HepG2 (cell line): Measurements from ENCODE around the gene MSMO1. TPM values are rescaled to one million over a fixed set of nuclear protein-coding genes. Genes with fewer than 3 reads are reported as not detected.

Experiments
- ATAC-seq: fragments of 200-7000 bp; cut with Tn5 transposase; 3 replicates; pipeline ENCODE4 v1.9.1; 2020; ENCODE audit warnings: mild to moderate bottlenecking, moderate library complexity
- BruUV-seq: library from RNA; stranded (reverse); fragments of 400-500 nt; replicated peaks from 2 replicates; lab custom pipeline; 2021; lab: Mats Ljungman, UMichigan
- CTCF ChIA-PET: fragments of 300-600 bp; formaldehyde crosslinking; extraction: SDS; loops from one replicate; lab custom pipeline; 2021; ENCODE audit warnings: low total read pairs, inconsistent platforms, low intra/inter-chr PET ratio; lab: Yijun Ruan, JAX
- POLR2A ChIA-PET: fragments of 350-600 bp; sonication (Branson Sonifier 250); formaldehyde crosslinking; loops from one replicate; lab custom pipeline; 2020; ENCODE audit warnings: antibody characterized with exemption, inconsistent platforms; lab: Yijun Ruan, JAX
- DNase-seq: peaks from one replicate; pipeline ENCODE4 v3.0.0-alpha.2; 2015; ENCODE audit warnings: low spot score
- FAIRE-seq: peaks from 3 replicates; lab custom pipeline; 2011; peaks lifted over from hg19 to GRCh38; lab: Jason Lieb, UNC
- H2AFZ ChIP-seq: one replicate; pipeline ENCODE4 v1.6.1; 2011; ENCODE audit warnings: low read length, inconsistent platforms
- H3K27ac ChIP-seq: fragments of 300-600 bp; 3 replicates; pipeline ENCODE4 v1.8.0; 2011; ENCODE audit warnings: mixed run types, mild to moderate bottlenecking, mixed read lengths, low read length, inconsistent platforms; ENCODE audit not compliant: insufficient read depth; ENCODE audit errors: extremely low read length
- H3K27me3 ChIP-seq, 2 experiments: fragments of 200-600 bp in 1 of 2; 2 replicates in 1 of 2; 3 replicates in 1 of 2; pipeline versions ENCODE4 v1.6.0 to v1.8.0; 2011; ENCODE audit warnings: low read length in 2 of 2, mild to moderate bottlenecking in 2 of 2, moderate library complexity in 2 of 2, inconsistent platforms in 1 of 2; ENCODE audit not compliant: insufficient read depth in 2 of 2, control insufficient read depth in 1 of 2
- H3K36me3 ChIP-seq, 2 experiments: fragments of 200-600 bp in 1 of 2; replicated peaks in 1 of 2; 2 replicates in 1 of 2; 3 replicates in 1 of 2; pipeline versions ENCODE4 v1.5.1 to v1.8.0; 2011; ENCODE audit warnings: low read length in 2 of 2, inconsistent platforms in 1 of 2; ENCODE audit not compliant: insufficient read depth in 2 of 2, control insufficient read depth in 1 of 2
- H3K4me1 ChIP-seq: 2 replicates; pipeline ENCODE4 v1.5.1; 2012; ENCODE audit warnings: low read length, inconsistent platforms; ENCODE audit not compliant: insufficient read depth
- H3K4me2 ChIP-seq: 2 replicates; pipeline ENCODE4 v1.6.0; 2011; ENCODE audit warnings: low read depth, low read length, inconsistent platforms
- H3K4me3 ChIP-seq, 3 experiments: fragments of 200-600 bp in 1 of 3; sonication (generic), shearing (Covaris generic) in 1 of 3; replicated peaks in 1 of 3; 2 replicates each; pipeline ENCODE4 v1.5.1; 2011 to 2016; ENCODE audit warnings: low read length in 3 of 3, inconsistent platforms in 2 of 3, low read depth in 2 of 3, mild to moderate bottlenecking in 2 of 3, control low read depth in 1 of 3, mixed read lengths in 1 of 3; ENCODE audit not compliant: insufficient read depth in 1 of 3
- H3K79me2 ChIP-seq: one replicate; pipeline ENCODE4 v1.6.1; 2011; ENCODE audit warnings: low read length, inconsistent platforms; ENCODE audit not compliant: insufficient read depth
- H3K9ac ChIP-seq: 2 replicates; pipeline ENCODE4 v1.6.0; 2011; ENCODE audit warnings: mild to moderate bottlenecking, low read depth, low read length, inconsistent platforms; ENCODE audit not compliant: insufficient read depth
- H3K9me3 ChIP-seq: 2 replicates; pipeline ENCODE4 v1.5.1; 2012; ENCODE audit warnings: mild to moderate bottlenecking, low read length
- H4K20me1 ChIP-seq: 2 replicates; pipeline ENCODE4 v1.6.0; 2011; ENCODE audit warnings: inconsistent platforms, mild to moderate bottlenecking, low read length, moderate library complexity; ENCODE audit not compliant: insufficient read depth
- AHR ChIP-seq: IDR thresholded peaks from 2 replicates; pipeline ENCODE4 v1.6.1; 2018; ENCODE audit warnings: missing genetic modification reagents, missing compliant biosample characterization
- FOSL1 ChIP-seq: sonication (generic); formaldehyde crosslinking; IDR thresholded peaks from 2 replicates; pipeline ENCODE4 v1.9.0; 2021; ENCODE audit warnings: missing genetic modification reagents, borderline replicate concordance
- MXI1 ChIP-seq: IDR thresholded peaks from 3 replicates; pipeline ENCODE4 v1.6.1; 2012; ENCODE audit warnings: low read depth, low read length, inconsistent platforms, borderline replicate concordance
- NR2F1 ChIP-seq, 2 experiments: fragments of 450-650 bp in 1 of 2; formaldehyde crosslinking in 1 of 2; IDR thresholded peaks; 2 replicates each; pipeline versions ENCODE4 v1.5.0 to v1.6.1; 2016 to 2020; ENCODE audit warnings: mild to moderate bottlenecking in 1 of 2, missing compliant biosample characterization in 1 of 2, missing genetic modification reagents in 1 of 2, moderate library complexity in 1 of 2
- RCOR2 ChIP-seq: IDR thresholded peaks from 2 replicates; pipeline ENCODE4 v1.6.1; 2016; ENCODE audit warnings: missing biosample characterization, missing genetic modification reagents
- RELA ChIP-seq: sonication (generic); formaldehyde crosslinking; IDR thresholded peaks from 2 replicates; pipeline ENCODE4 v1.4.0; 2020; ENCODE audit warnings: missing genetic modification reagents
- ZNF34 ChIP-seq: sonication (generic); formaldehyde crosslinking; IDR thresholded peaks from 2 replicates; pipeline ENCODE4 v1.4.0; 2020; ENCODE audit warnings: mild to moderate bottlenecking, missing genetic modification reagents, borderline replicate concordance
- ZNF446 ChIP-seq: sonication (generic); formaldehyde crosslinking; IDR thresholded peaks from 2 replicates; pipeline ENCODE4 v1.5.0; 2020; ENCODE audit warnings: mild to moderate bottlenecking, missing genetic modification reagents
- ZNF670 ChIP-seq: sonication (generic); formaldehyde crosslinking; IDR thresholded peaks from 2 replicates; pipeline ENCODE4 v1.8.0; 2022; ENCODE audit warnings: mild to moderate bottlenecking, missing genetic modification reagents, borderline replicate concordance
- ZNF792 ChIP-seq: IDR thresholded peaks from 2 replicates; pipeline ENCODE4 v1.6.1; 2016
- in situ Hi-C: cut with HindIII; loops from 2 replicates; pipeline ENCODE4 v1.10.0; 2017; ENCODE audit warnings: low pct_unique_long_range_greater_than_20kb; ENCODE audit not compliant: extremely low pct_ligation_motif_present
- intact Hi-C: fragments of 100-400 bp; cut with micrococcal nuclease; formaldehyde crosslinking; loops from one replicate; pipeline ENCODE4 v1.10.0; 2022; ENCODE audit not compliant: unreplicated experiment
- polyA plus RNA-seq, 8 experiments: library from polyadenylated mRNA; depleted of rRNA in 3 of 8; stranded (reverse) in 7 of 8; unstranded in 1 of 8; fragments of >200 nt; fragmentation: Illumina TruSeq in 4 of 8; extraction: Trizol in 4 of 8; gene quantifications; 2 replicates each; pipeline versions ENCODE4 v1.2.1 to v1.2.3, GENCODE V29; 2011 to 2016; ENCODE audit warnings: low read depth in 4 of 8, missing spikeins in 1 of 8, mixed read lengths in 1 of 8; ENCODE audit not compliant: insufficient read depth in 1 of 8
- total RNA-seq, 5 experiments: library from RNA; depleted of rRNA; stranded (reverse); fragments of >200 nt; fragmentation: Illumina TruSeq; extraction: Trizol; gene quantifications; 2 replicates each; pipeline ENCODE4 v1.2.3, GENCODE V29; 2016; ENCODE audit warnings: low read depth in 1 of 5
- TF ChIP-seq, protein P1 (sequence below): sonication (generic); formaldehyde crosslinking; IDR thresholded peaks from 2 replicates; pipeline ENCODE4 v1.4.0; 2020; ENCODE audit warnings: missing genetic modification reagents

The MSMO1 gene
- total and polyA plus RNA-seq, 2 of the 13 experiments (the other 11 are each of a cell fraction or from before 2014, with no cell fraction given) = 98.1 to 216 TPM

DNA sequence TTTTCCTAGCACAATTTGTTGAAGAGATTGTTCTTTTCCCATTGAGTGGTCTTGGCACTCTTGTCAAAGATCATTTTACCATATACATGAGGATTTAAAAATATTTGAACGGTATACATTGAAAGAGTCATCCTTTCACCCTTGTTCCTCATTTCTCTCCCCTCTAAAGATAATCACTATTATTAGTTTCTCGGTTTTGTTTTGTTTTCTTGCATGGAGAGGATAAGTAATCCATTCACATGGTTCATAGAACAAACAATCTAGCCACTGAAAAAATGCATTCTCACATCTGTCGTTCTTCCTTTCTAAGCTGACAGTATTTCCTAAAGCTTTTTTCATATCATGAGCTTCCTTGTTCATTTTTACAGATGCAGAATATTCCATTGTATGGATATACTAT, 39.2 kb upstream of the MSMO1 start (continued):
- TF ChIP-seq FOSL1 = no peak
- TF ChIP-seq NR2F1 (CRISPR knock-in tag; IDR thresholded peaks at IDR 0.05) = no peak
- TF ChIP-seq RELA (CRISPR knock-in tag) = no peak

DNA sequence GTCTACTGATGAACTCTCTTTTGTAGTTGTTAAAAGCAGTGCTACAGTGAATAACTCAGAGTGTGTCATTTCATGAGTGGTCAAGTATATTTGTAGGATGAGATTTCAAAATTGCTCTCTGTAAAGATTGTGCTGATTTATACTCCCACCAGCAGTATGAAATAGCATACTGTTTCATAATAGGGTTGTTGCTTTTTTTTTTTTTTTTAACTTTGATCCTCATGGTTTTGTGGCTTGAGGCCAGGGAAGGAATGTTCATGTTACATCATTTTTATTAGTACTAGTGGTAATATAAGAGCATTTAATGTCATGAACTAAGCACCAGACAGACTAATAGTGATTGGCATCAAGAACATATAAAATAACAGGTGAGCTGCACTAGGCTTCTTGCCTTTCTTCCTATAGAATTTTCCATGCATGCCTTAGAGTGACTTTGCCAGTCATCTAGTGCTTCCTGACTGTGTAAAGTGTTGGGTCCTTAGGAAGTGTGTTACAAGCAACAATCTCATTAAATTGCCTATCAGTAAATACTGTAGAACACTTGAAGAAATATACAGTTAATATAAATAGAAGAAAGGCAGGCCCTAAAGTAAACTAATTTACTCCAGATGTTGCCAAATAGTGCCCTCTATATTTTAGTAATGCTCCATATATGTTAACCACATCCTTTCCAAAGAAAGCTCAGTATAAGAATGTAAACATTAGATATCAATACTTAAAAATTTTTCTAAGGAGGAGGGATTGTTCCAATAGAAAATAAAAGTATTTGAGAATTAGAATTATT, 38.6 kb upstream of the MSMO1 start:
- Histone ChIP-seq H3K4me3 (no peak overlapping the region), H3K9ac (no peak overlapping the region), H3K27me3 (no peaks in the 10 kb centered on the region), H3K79me2 (no peaks in the 10 kb centered on the region), H3K36me3 (no peaks in the 10 kb centered on the region), H3K4me2 (no peak overlapping the region), H4K20me1 (no peaks in the 10 kb centered on the region), H2AFZ (no peak overlapping the region), H3K9me3 (no peaks in the 10 kb centered on the region), H3K27ac (no peak overlapping the region), H3K4me1 (peaks cover 11% of the 10 kb centered on the region)
- FAIRE-seq (no peak), DNase-seq (peak; percentile 24), ATAC-seq (no peak)
- ChIA-PET POLR2A (no interaction called here), CTCF (no interaction called here)
- TF ChIP-seq, protein P1, sequence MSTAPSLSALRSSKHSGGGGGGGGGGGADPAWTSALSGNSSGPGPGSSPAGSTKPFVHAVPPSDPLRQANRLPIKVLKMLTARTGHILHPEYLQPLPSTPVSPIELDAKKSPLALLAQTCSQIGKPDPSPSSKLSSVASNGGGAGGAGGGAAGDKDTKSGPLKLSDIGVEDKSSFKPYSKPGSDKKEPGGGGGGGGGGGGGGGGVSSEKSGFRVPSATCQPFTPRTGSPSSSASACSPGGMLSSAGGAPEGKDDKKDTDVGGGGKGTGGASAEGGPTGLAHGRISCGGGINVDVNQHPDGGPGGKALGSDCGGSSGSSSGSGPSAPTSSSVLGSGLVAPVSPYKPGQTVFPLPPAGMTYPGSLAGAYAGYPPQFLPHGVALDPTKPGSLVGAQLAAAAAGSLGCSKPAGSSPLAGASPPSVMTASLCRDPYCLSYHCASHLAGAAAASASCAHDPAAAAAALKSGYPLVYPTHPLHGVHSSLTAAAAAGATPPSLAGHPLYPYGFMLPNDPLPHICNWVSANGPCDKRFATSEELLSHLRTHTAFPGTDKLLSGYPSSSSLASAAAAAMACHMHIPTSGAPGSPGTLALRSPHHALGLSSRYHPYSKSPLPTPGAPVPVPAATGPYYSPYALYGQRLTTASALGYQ = no peak
- TF ChIP-seq ZNF792 (CRISPR knock-in tag) (no peak), ZNF446 (CRISPR knock-in tag) (no peak), MXI1 (no peak), RCOR2 (CRISPR knock-in tag) (no peak), ZNF34 (CRISPR knock-in tag) (no peak), ZNF670 (CRISPR knock-in tag) (no peak), AHR (no peak)
- intact Hi-C loops = no loop called here
- BruUV-seq = no TSS peak
- in situ Hi-C loops = no loop called here
